SH-SY5Y (cell line): ENCODE data around the gene BAIAP2L2.

ENCODE experiments used
- GATA2 ChIP-seq: IDR thresholded peaks from 2 replicates; pipeline ENCODE4 v1.6.1; 2011; ENCODE audit warnings: mild to moderate bottlenecking, low read depth, low read length
- GATA3 ChIP-seq: IDR thresholded peaks from 2 replicates; pipeline ENCODE4 v1.6.1; 2011; ENCODE audit warnings: low read depth, mild to moderate bottlenecking, low read length, moderate library complexity

DNA sequence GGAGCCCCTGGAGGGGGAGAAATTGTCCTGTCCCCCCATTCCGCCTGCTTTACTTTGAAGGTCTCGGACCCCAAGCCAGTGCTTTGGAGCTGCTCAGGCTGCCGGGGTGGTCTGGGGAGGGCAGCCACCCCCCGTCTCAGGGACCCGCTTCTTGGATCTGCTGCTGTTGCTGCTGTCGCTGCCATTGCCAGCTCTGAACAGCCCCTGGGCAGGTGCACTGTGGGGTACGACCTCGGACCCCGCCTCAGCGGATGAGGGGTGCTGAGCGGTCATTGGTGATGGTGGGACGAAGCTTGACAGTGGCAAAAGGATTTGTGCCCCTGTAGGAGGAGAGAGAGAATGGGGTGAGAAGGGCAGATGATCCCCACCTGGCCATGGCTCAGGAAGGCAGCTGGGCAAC is 25.4 kb downstream of the BAIAP2L2 start:
- no peak for TF ChIP-seq GATA2
- no peak for TF ChIP-seq GATA3
